ENCODE results near the gene DGKI. TPM values are rescaled to one million over a fixed set of nuclear protein-coding genes. Genes with fewer than 3 reads are reported as not detected.

DGKI gene
- total RNA-seq, 2 donors from 2014 or later, result 4.4 to 5.9 TPM

GRCh38 chr7:137694405-137694804 is 152.4 kb downstream of the DGKI start:
- H3K27me3 ChIP-seq, result no peaks in the 10 kb centered on the region
- H3K27ac ChIP-seq, result no peak overlapping the region
- H3K36me3 ChIP-seq, result no peaks in the 10 kb centered on the region
- H3K4me1 ChIP-seq, result no peaks in the 10 kb centered on the region
- H3K9me3 ChIP-seq, result no peaks in the 10 kb centered on the region
- no peak for DNase-seq (ENCODE audit: low spot score)
- H3K4me3 ChIP-seq, result no peak overlapping the region
- no peak for TF ChIP-seq CTCF (IDR thresholded peaks at IDR 0.05)

- Histone ChIP-seq H3K9me3 (no peaks in the 10 kb centered on the region), H3K36me3 (no peaks in the 10 kb centered on the region), H3K4me3 (no peak overlapping the region), H3K27me3 (no peaks in the 10 kb centered on the region), H3K27ac (no peak overlapping the region), H3K4me1 (peaks cover 0 to 3% of the 10 kb centered on the region in 2 donors)
- no peak for DNase-seq (ENCODE audit: low spot score)
- TF ChIP-seq CTCF (IDR thresholded peaks at IDR 0.05), result no peak
These were observed 154.4 kb downstream of the DGKI start for GRCh38 chr7:137692399-137692798.

GRCh38 chr7:137691566-137691965 is 155.2 kb downstream of the DGKI start:
- no peak for DNase-seq (ENCODE audit: low spot score)
- Histone ChIP-seq H3K27me3 (no peaks in the 10 kb centered on the region), H3K9me3 (no peaks in the 10 kb centered on the region), H3K36me3 (no peaks in the 10 kb centered on the region), H3K4me1 (peaks cover 0 to 3% of the 10 kb centered on the region in 2 donors), H3K27ac (no peak overlapping the region), H3K4me3 (no peak overlapping the region)
- no peak for TF ChIP-seq CTCF (IDR thresholded peaks at IDR 0.05)

- no peaks in the 10 kb centered on the region for H3K36me3 ChIP-seq
- no peaks in the 10 kb centered on the region for H3K9me3 ChIP-seq
- H3K4me1 ChIP-seq, result peaks cover 0 to 3% of the 10 kb centered on the region in 2 donors
- H3K27me3 ChIP-seq, result no peaks in the 10 kb centered on the region
- no peak overlapping the region for H3K27ac ChIP-seq
- TF ChIP-seq CTCF (IDR thresholded peaks at IDR 0.05), result no peak
- H3K4me3 ChIP-seq, result no peak overlapping the region
- DNase-seq (ENCODE audit: low spot score), result no peak
These were observed 156.1 kb downstream of the DGKI start for GRCh38 chr7:137690635-137691034.

- no peaks in the 10 kb centered on the region for H3K27me3 ChIP-seq
- no peaks in the 10 kb centered on the region for H3K36me3 ChIP-seq
- DNase-seq (ENCODE audit: low spot score), result no peak
- H3K4me3 ChIP-seq, result no peak overlapping the region
- no peaks in the 10 kb centered on the region for H3K9me3 ChIP-seq
- no peak overlapping the region for H3K27ac ChIP-seq
- TF ChIP-seq CTCF (IDR thresholded peaks at IDR 0.05), result no peak
- H3K4me1 ChIP-seq, result peaks cover 0 to 3% of the 10 kb centered on the region in 2 donors
These were observed 157.0 kb downstream of the DGKI start for GRCh38 chr7:137689761-137690160.

- no peak for DNase-seq (ENCODE audit: low spot score)
- TF ChIP-seq CTCF (IDR thresholded peaks at IDR 0.05), result no peak
- Histone ChIP-seq H3K4me3 (no peak overlapping the region), H3K27ac (no peak overlapping the region), H3K36me3 (no peaks in the 10 kb centered on the region), H3K9me3 (no peaks in the 10 kb centered on the region), H3K27me3 (no peaks in the 10 kb centered on the region), H3K4me1 (peaks cover 0 to 3% of the 10 kb centered on the region in 2 donors)
These were observed 159.1 kb downstream of the DGKI start for GRCh38 chr7:137687556-137688265.
